Kidney (tissue), 14 donors: Measurements from ENCODE around the gene SLC7A7. TPM values are rescaled to one million over a fixed set of nuclear protein-coding genes. Genes with fewer than 3 reads are reported as not detected.

Source experiments
- DNase-seq, 5 donors: peaks; one replicate each; pipeline ENCODE4 v3.0.0-alpha.2; 2013 to 2020
- FAIRE-seq: peaks from 2 replicates; lab custom pipeline; 2012; peaks lifted over from hg19 to GRCh38; lab: Jason Lieb, UNC
- H3K27ac ChIP-seq, 2 donors: one replicate each; pipeline ENCODE4 v1.7.0; 2013; ENCODE audit warnings: low read depth in 2 of 2, low read length in 2 of 2, inconsistent platforms in 1 of 2
- H3K27me3 ChIP-seq: one replicate; pipeline ENCODE4 v1.7.1; 2013; ENCODE audit warnings: low read length, inconsistent platforms; ENCODE audit not compliant: control insufficient read depth, insufficient read depth
- H3K36me3 ChIP-seq, 3 donors: one replicate each; pipeline versions ENCODE4 v1.7.0 to v1.7.1; 2013; ENCODE audit warnings: low read length in 3 of 3, control low read depth in 1 of 3, inconsistent platforms in 1 of 3; ENCODE audit not compliant: insufficient read depth in 3 of 3, control insufficient read depth in 2 of 3
- H3K4me1 ChIP-seq, 3 donors: one replicate each; pipeline versions ENCODE4 v1.7.0 to v1.7.1; 2013; ENCODE audit warnings: low read length in 3 of 3, inconsistent platforms in 1 of 3, low read depth in 1 of 3; ENCODE audit not compliant: control insufficient read depth in 2 of 3, insufficient read depth in 2 of 3
- H3K4me3 ChIP-seq, 3 donors: one replicate each; pipeline versions ENCODE4 v1.7.0 to v1.8.1; 2013; ENCODE audit warnings: low read length in 3 of 3, control low read depth in 1 of 3, inconsistent platforms in 1 of 3
- H3K9ac ChIP-seq, 3 donors: one replicate each; pipeline versions ENCODE4 v1.7.0 to v1.7.1; 2013; ENCODE audit warnings: low read length in 3 of 3, control low read depth in 1 of 3, inconsistent platforms in 1 of 3
- H3K9me3 ChIP-seq, 3 donors: one replicate each; pipeline versions ENCODE4 v1.7.0 to v1.7.1; 2013; ENCODE audit warnings: low read length in 3 of 3, control low read depth in 1 of 3, inconsistent platforms in 1 of 3; ENCODE audit not compliant: control insufficient read depth in 2 of 3, insufficient read depth in 1 of 3
- intact Hi-C: fragments of 100-400 bp; cut with DNase I; formaldehyde crosslinking; loops from one replicate; pipeline ENCODE4 v1.11.1; 2022
- polyA plus RNA-seq: library from polyadenylated mRNA; stranded (reverse); fragments of 350-450 nt; fragmentation: Illumina TruSeq; extraction: RNeasy Lipid Tissue Mini Kit (QIAGEN cat#74804); gene quantifications from one replicate; pipeline ENCODE4 v1.2.3, GENCODE V29; 2014; ENCODE audit warnings: low read depth, low replicate concordance; ENCODE audit not compliant: insufficient read depth
- total RNA-seq: library from RNA; stranded (reverse); fragmentation: NEBNext Ultra II Directional; extraction: Animal tissue kit (Norgen Biotek cat#: 25700); gene quantifications from one replicate; pipeline ENCODE4 v1.2.1, GENCODE V29; 2021
- TF ChIP-seq, protein P1 (sequence below): IDR thresholded peaks from 3 replicates; pipeline ENCODE4 v1.5.1; 2012; ENCODE audit warnings: mild to moderate bottlenecking, moderate library complexity, borderline replicate concordance; ENCODE audit not compliant: insufficient read depth; ENCODE audit errors: extremely low read depth
- donor health status: control.
- donor health status: control.
- donor health status: control.
- donor health status: control.
- donor health status: control.
- donor health status: DM: yes; HTN: yes; CAD: no.
- donor health status: Normal renal cell carcinoma (clear cell type).

SLC7A7 gene
- total and polyA plus RNA-seq, 2 donors from 2014 or later = 26.6 to 235 TPM

DNA sequence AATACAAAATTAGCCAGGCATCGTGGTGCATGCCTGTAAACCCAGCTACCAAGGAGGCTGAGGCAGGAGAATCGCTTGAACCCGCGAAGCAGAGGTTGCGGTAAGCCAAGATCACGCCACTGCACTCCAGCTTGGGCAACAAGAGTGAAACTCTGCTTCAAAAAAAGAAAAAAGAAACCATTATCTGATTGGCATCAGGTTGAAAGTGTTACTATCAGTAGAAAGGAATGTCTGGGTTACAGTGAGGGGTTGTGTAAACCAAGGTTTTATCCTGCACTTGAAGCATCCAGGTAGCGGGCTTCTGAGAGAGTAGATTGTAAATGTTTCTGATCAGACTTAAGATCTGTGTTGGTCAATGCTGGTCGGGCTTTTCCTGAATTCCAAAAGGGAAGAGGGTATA, 62.8 kb downstream of the SLC7A7 start:
- intact Hi-C loops = no loop called here
- no peak for FAIRE-seq
- TF ChIP-seq, protein P1, sequence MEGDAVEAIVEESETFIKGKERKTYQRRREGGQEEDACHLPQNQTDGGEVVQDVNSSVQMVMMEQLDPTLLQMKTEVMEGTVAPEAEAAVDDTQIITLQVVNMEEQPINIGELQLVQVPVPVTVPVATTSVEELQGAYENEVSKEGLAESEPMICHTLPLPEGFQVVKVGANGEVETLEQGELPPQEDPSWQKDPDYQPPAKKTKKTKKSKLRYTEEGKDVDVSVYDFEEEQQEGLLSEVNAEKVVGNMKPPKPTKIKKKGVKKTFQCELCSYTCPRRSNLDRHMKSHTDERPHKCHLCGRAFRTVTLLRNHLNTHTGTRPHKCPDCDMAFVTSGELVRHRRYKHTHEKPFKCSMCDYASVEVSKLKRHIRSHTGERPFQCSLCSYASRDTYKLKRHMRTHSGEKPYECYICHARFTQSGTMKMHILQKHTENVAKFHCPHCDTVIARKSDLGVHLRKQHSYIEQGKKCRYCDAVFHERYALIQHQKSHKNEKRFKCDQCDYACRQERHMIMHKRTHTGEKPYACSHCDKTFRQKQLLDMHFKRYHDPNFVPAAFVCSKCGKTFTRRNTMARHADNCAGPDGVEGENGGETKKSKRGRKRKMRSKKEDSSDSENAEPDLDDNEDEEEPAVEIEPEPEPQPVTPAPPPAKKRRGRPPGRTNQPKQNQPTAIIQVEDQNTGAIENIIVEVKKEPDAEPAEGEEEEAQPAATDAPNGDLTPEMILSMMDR = no peak
- H3K4me3 ChIP-seq = no peak overlapping the region
- DNase-seq = no peak
- no peaks in the 10 kb centered on the region for H3K27me3 ChIP-seq
- H3K27ac ChIP-seq = no peak overlapping the region
- no peaks in the 10 kb centered on the region for H3K36me3 ChIP-seq
- H3K9ac ChIP-seq = no peak overlapping the region
- no peaks in the 10 kb centered on the region for H3K9me3 ChIP-seq
- H3K4me1 ChIP-seq = no peaks in the 10 kb centered on the region

DNA sequence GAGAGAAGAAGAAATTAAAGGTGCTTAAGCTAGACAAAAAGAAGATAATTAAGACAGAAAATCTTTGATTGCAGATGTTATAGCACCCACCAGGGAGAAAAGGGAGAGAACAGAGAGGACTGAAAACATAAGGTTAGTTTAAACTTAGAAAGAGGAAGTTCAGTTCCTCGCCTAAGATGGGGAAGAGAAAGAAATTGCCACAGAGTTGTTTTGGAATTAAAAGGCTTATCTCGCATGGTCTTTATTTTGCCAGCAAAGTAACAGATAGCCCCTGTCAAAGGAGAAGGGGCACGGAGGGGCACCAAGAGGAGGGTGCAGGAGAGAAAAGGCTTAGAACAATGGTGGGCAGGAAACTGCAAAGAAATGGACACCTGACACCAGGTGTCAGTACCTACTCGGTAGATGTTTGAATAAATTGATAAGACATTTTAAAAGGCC, 66.6 kb downstream of the SLC7A7 start:
- Histone ChIP-seq H3K9ac (no peak overlapping the region), H3K4me3 (no peak overlapping the region), H3K36me3 (no peaks in the 10 kb centered on the region), H3K4me1 (no peaks in the 10 kb centered on the region), H3K27me3 (no peaks in the 10 kb centered on the region), H3K27ac (no peak overlapping the region), H3K9me3 (no peaks in the 10 kb centered on the region)
- DNase-seq (no peak), FAIRE-seq (no peak)
- TF ChIP-seq, protein P1 = no peak
- intact Hi-C loops = no loop called here

DNA sequence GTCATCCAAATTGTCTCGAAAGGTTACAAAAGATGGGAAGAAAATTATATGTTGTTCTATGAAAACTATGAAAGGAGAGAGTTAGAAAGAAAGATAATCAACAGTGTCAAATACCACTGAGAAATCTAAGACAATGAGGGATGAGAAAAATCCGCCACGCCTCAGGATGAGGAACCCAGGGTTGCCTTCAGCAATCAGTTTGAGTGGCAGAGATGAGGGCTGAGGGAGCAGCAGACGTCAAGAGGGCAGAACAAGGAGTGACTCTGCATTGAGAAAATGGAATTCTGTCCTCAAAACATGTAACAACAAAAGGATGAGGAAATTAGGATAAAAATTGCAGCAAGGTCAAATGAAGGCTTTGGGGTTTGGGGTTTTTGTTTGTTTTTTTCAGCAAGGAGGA, 67.0 kb downstream of the SLC7A7 start:
- intact Hi-C loops = no loop called here
- Histone ChIP-seq H3K4me3 (no peak overlapping the region), H3K27ac (no peak overlapping the region), H3K4me1 (no peaks in the 10 kb centered on the region), H3K9me3 (no peaks in the 10 kb centered on the region), H3K36me3 (no peaks in the 10 kb centered on the region), H3K9ac (no peak overlapping the region), H3K27me3 (no peaks in the 10 kb centered on the region)
- no peak for DNase-seq
- TF ChIP-seq, protein P1 = no peak
- no peak for FAIRE-seq

DNA sequence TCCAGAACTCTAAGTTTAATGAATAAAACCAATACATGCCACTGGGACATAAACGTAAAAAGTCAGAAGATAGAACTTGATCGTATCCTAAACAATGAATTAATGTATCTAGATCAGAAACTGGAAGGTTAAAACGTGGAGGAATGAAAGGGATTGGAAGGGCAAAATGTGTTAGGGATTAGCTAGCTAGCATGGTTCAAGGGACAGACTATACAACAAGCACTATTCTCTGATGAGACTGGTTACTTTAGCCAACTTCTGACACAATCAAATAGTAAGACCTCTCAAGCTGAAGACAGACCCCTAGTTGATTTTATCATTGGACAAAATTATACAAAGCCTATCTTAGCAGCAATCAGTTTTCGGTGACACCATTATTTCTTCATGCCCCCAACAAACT, 67.5 kb downstream of the SLC7A7 start:
- H3K4me3 ChIP-seq = no peak overlapping the region
- DNase-seq = no peak
- no peak overlapping the region for H3K27ac ChIP-seq
- no peaks in the 10 kb centered on the region for H3K27me3 ChIP-seq
- TF ChIP-seq, protein P1 = no peak
- no peaks in the 10 kb centered on the region for H3K4me1 ChIP-seq
- intact Hi-C loops = no loop called here
- no peaks in the 10 kb centered on the region for H3K9me3 ChIP-seq
- H3K9ac ChIP-seq = no peak overlapping the region
- FAIRE-seq = no peak
- no peaks in the 10 kb centered on the region for H3K36me3 ChIP-seq
